Lower leg skin (tissue), 4 donors: Measurements from ENCODE around the gene FOXN1. TPM values are rescaled to one million over a fixed set of nuclear protein-coding genes. Genes with fewer than 3 reads are reported as not detected.

Experiments used
- DNase-seq, 2 donors: peaks; one replicate each; pipeline ENCODE4 v3.0.0-alpha.2; 2019; ENCODE audit warnings: low spot score in 2 of 2
- H3K4me3 ChIP-seq: fragments of 200-600 bp; sonication (generic); 2 replicates; pipeline ENCODE4 v1.5.1; 2017; ENCODE audit warnings: mild to moderate bottlenecking, low read depth; ENCODE audit not compliant: poor library complexity, severe bottlenecking
- POLR2A ChIP-seq, 2 donors: fragments of 450-650 bp; IDR thresholded peaks; one replicate each; pipeline ENCODE4 v1.6.1; 2016 to 2017; ENCODE audit warnings: antibody characterized with exemption in 2 of 2, mild to moderate bottlenecking in 1 of 2, moderate library complexity in 1 of 2
- WGBS, 2 donors: methylation state at CpG; one replicate each; pipeline ENCODE4 v1.1.5; 2018; 5-methylcytosine and 5-hydroxymethylcytosine counted together
- intact Hi-C: fragments of 100-400 bp; cut with DNase I; formaldehyde crosslinking; loops from one replicate; pipeline ENCODE4 v1.15.0; 2023; ENCODE audit warnings: low total_unique reads
- total RNA-seq, 4 donors: library from RNA; depleted of rRNA; stranded (reverse); fragments of >200 nt; gene quantifications; one replicate each; pipeline ENCODE4 v1.1.0, GENCODE V29; 2016
- TF ChIP-seq, protein P1 (sequence below), 3 donors: fragments of 450-650 bp; IDR thresholded peaks; one replicate each; pipeline ENCODE4 v1.5.1; 2016; ENCODE audit warnings: antibody characterized with exemption in 3 of 3, mild to moderate bottlenecking in 3 of 3, moderate library complexity in 2 of 3

FOXN1 gene
- total RNA-seq, 4 donors from 2014 or later: 28.9 to 65.0 (median 45.4) TPM

- TF ChIP-seq, protein P1, sequence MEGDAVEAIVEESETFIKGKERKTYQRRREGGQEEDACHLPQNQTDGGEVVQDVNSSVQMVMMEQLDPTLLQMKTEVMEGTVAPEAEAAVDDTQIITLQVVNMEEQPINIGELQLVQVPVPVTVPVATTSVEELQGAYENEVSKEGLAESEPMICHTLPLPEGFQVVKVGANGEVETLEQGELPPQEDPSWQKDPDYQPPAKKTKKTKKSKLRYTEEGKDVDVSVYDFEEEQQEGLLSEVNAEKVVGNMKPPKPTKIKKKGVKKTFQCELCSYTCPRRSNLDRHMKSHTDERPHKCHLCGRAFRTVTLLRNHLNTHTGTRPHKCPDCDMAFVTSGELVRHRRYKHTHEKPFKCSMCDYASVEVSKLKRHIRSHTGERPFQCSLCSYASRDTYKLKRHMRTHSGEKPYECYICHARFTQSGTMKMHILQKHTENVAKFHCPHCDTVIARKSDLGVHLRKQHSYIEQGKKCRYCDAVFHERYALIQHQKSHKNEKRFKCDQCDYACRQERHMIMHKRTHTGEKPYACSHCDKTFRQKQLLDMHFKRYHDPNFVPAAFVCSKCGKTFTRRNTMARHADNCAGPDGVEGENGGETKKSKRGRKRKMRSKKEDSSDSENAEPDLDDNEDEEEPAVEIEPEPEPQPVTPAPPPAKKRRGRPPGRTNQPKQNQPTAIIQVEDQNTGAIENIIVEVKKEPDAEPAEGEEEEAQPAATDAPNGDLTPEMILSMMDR (IDR thresholded peaks at IDR 0.05): no peak
- no peak for TF ChIP-seq POLR2A (IDR thresholded peaks at IDR 0.05)
- WGBS, 2 donors: 70 to 73% methylated on average over 3 of the region's 3 CpGs
These were observed 4.5 kb upstream of the FOXN1 start for GRCh38 chr17:28501421-28502284.

GRCh38 chr17:28503420-28503819 lies 2.7 kb upstream of the FOXN1 start:
- no peak for DNase-seq
- 81 to 82% methylated on average over 3 of the region's 3 CpGs for WGBS, 2 donors
- no peak overlapping the region for H3K4me3 ChIP-seq
- intact Hi-C loops: no loop called here
- no peak for TF ChIP-seq POLR2A (IDR thresholded peaks at IDR 0.05)
- TF ChIP-seq, protein P1 (IDR thresholded peaks at IDR 0.05): no peak

More at GRCh38 chr17:28501421-28502284, 4.5 kb upstream of the FOXN1 start:
- intact Hi-C loops: no loop called here
- DNase-seq: no peak
- H3K4me3 ChIP-seq: no peak overlapping the region

DNA sequence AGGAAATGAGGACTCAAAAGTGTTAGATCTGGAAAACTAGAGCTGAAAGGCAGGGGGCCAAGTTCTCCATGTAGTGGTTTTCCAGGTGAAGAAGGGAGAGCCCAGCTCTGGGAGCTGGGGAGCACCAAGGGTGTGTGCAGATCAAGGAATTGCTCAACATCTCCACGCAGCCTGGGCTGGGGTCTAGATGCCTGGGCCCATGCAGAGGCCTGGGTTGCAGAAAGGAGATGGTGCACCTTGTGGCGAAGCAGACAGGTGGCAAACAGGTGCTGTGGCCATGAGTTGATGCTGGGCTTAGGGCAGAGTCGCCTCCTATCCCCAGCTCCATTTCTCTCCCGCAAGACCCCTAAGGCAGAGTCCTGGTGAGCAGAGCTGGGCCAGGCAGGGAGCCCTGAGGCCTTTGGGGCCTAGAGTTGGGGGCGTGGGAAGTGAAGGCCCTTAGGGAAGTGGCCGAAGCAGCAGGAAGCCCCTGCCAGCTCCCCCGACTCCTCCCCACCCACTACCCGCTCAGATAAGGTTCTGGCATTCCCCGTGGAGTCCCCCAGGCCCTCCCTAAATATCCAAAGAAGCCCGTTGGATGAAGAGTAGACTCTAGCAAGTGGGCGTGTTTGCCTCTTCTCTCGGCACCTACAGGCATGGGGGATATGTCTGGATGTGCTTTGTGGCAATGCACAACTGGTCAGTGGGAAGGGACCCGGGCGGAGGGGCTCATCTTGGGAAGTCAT lies 777 bp downstream of the FOXN1 start:
- no peak for DNase-seq
- intact Hi-C loops: no loop called here
- no peak for TF ChIP-seq POLR2A (IDR thresholded peaks at IDR 0.05)
- TF ChIP-seq, protein P1 (IDR thresholded peaks at IDR 0.05): no peak
- no peak overlapping the region for H3K4me3 ChIP-seq
- WGBS, 2 donors: 55 to 64% methylated on average over 14 of the region's 14 CpGs

- 31 to 37% methylated on average over 14 to 17 of the region's 24 CpGs for WGBS, 2 donors
- intact Hi-C loops: no loop called here
- DNase-seq: no peak
- TF ChIP-seq, protein P1 (IDR thresholded peaks at IDR 0.05): no peak
- TF ChIP-seq POLR2A (IDR thresholded peaks at IDR 0.05): no peak
- no peak overlapping the region for H3K4me3 ChIP-seq
These were observed 1.5 kb downstream of the FOXN1 start for GRCh38 chr17:28507567-28508203.

DNA sequence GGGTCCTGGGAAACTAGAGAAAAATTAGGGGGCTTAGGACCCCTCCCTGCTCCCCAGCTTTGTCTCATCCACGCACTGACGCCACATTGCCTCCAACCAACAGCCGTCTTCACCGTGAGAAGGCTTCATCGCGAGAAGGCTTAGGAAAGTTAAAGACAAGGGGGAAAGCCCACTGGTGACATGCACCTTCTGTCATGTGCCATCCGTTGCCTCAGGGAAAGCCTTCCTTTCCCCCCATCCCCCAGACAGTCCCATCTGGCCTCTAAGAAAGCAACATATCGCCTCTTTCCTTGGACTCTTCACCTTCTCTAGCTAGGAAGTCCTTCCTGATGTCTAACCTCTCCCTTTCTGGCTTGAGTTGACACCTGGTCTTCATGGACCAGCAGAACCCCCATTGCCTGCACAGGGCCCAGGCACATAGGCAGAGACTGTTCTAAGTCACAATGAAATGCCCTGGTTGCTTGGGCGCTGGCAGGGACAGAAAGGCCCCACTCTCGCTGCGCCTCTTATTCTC lies 2.1 kb downstream of the FOXN1 start:
- WGBS, 2 donors: 45 to 55% methylated on average over 11 of the region's 11 CpGs
- DNase-seq: no peak
- TF ChIP-seq, protein P1 (IDR thresholded peaks at IDR 0.05): no peak
- no peak for TF ChIP-seq POLR2A (IDR thresholded peaks at IDR 0.05)
- no peak overlapping the region for H3K4me3 ChIP-seq
- intact Hi-C loops: no loop called here
